Sciatic nerve (tissue), 2 donors: ENCODE results near the gene NRG3. TPM values are rescaled to one million over a fixed set of nuclear protein-coding genes. Genes with fewer than 3 reads are reported as not detected.
"Not testable (repeated sequence)": the region's sequence is repeated elsewhere in the genome, so short reads cannot be mapped to it uniquely, and the experiment has no call there.

Experiments used
- ATAC-seq: fragments of 200-7000 bp; cut with Tn5 transposase; one replicate; pipeline ENCODE4 v1.9.1; 2020; ENCODE audit warnings: mild to moderate bottlenecking, moderate library complexity
- DNase-seq: peaks from one replicate; pipeline ENCODE4 v3.0.0-alpha.2; 2020; ENCODE audit warnings: low spot score
- intact Hi-C: fragments of 100-400 bp; cut with DNase I; formaldehyde crosslinking; loops from one replicate; pipeline ENCODE4 v1.14.2; 2022
- total RNA-seq: library from RNA; stranded (reverse); fragmentation: NEBNext Ultra II Directional; extraction: Animal tissue kit (Norgen Biotek cat#: 25700); gene quantifications from one replicate; pipeline ENCODE4 v1.2.1, GENCODE V29; 2021
- donor health status: DM: no; HTN: no; CAD: no.
- donor health status: DM: no; HTN: no; CAD: no.

NRG3 gene
- total RNA-seq, 1 donor from 2014 or later = 1.4 TPM

- DNase-seq (no peak), ATAC-seq (no peak)
- intact Hi-C loops = no loop called here
Measured at GRCh38 chr10:82674036-82674435, 799.0 kb downstream of the NRG3 start.

- intact Hi-C loops, ATAC-seq, DNase-seq: not testable (repeated sequence)
Measured at GRCh38 chr10:82677932-82678331, 802.9 kb downstream of the NRG3 start.

- intact Hi-C loops, ATAC-seq, DNase-seq: not testable (repeated sequence)
Measured at GRCh38 chr10:82678451-82678850, 803.5 kb downstream of the NRG3 start.

- intact Hi-C loops = no loop called here
- DNase-seq (no peak), ATAC-seq (no peak)
Measured at GRCh38 chr10:82680608-82681007, 805.6 kb downstream of the NRG3 start.

GRCh38 chr10:82683945-82684344, 809.0 kb downstream of the NRG3 start:
- DNase-seq (no peak), ATAC-seq (no peak)
- intact Hi-C loops = no loop called here

- intact Hi-C loops = no loop called here
- ATAC-seq (no peak), DNase-seq (no peak)
Measured at GRCh38 chr10:82685087-82685486, 810.1 kb downstream of the NRG3 start.

- ATAC-seq = no peak
- intact Hi-C loops = no loop called here
- no peak for DNase-seq
Measured at GRCh38 chr10:82691211-82691610, 816.2 kb downstream of the NRG3 start.

GRCh38 chr10:82692458-82692857, 817.5 kb downstream of the NRG3 start:
- ATAC-seq (no peak), DNase-seq (no peak)
- intact Hi-C loops = no loop called here

- intact Hi-C loops = no loop called here
- ATAC-seq = no peak
- no peak for DNase-seq
Measured at GRCh38 chr10:82721831-82722230, 846.8 kb downstream of the NRG3 start.

GRCh38 chr10:82722273-82722672, 847.3 kb downstream of the NRG3 start:
- DNase-seq = no peak
- ATAC-seq = no peak
- intact Hi-C loops = no loop called here

GRCh38 chr10:82736305-82736704, 861.3 kb downstream of the NRG3 start:
- ATAC-seq (no peak), DNase-seq (no peak)
- intact Hi-C loops = no loop called here

- ATAC-seq (no peak), DNase-seq (no peak)
- intact Hi-C loops = no loop called here
Measured at GRCh38 chr10:82737549-82737948, 862.6 kb downstream of the NRG3 start.

- ATAC-seq = no peak
- no peak for DNase-seq
- intact Hi-C loops = no loop called here
Measured at GRCh38 chr10:82738592-82738991, 863.6 kb downstream of the NRG3 start.

- no peak for ATAC-seq
- no peak for DNase-seq
- intact Hi-C loops = no loop called here
Measured at GRCh38 chr10:82742478-82742877, 867.5 kb downstream of the NRG3 start.

- DNase-seq (no peak), ATAC-seq (no peak)
- intact Hi-C loops = no loop called here
Measured at GRCh38 chr10:82742898-82743297, 867.9 kb downstream of the NRG3 start.

- ATAC-seq (no peak), DNase-seq (no peak)
- intact Hi-C loops = no loop called here
Measured at GRCh38 chr10:82750538-82750937, 875.5 kb downstream of the NRG3 start.

- no peak for ATAC-seq
- no peak for DNase-seq
- intact Hi-C loops = no loop called here
Measured at GRCh38 chr10:82757397-82757796, 882.4 kb downstream of the NRG3 start.

- no peak for ATAC-seq
- intact Hi-C loops = no loop called here
- no peak for DNase-seq
Measured at GRCh38 chr10:82757901-82758300, 882.9 kb downstream of the NRG3 start.

GRCh38 chr10:82759050-82759449, 884.1 kb downstream of the NRG3 start:
- ATAC-seq = no peak
- intact Hi-C loops = no loop called here
- no peak for DNase-seq

GRCh38 chr10:82762641-82763040, 887.6 kb downstream of the NRG3 start:
- ATAC-seq (no peak), DNase-seq (no peak)
- intact Hi-C loops = no loop called here

GRCh38 chr10:82768040-82768439, 893.0 kb downstream of the NRG3 start:
- intact Hi-C loops = no loop called here
- DNase-seq (no peak), ATAC-seq (no peak)

GRCh38 chr10:82778908-82779307, 903.9 kb downstream of the NRG3 start:
- DNase-seq (no peak), ATAC-seq (no peak)
- intact Hi-C loops = no loop called here
